H9 (cell line): Measurements from ENCODE around the gene C1orf21. TPM values are rescaled to one million over a fixed set of nuclear protein-coding genes. Genes with fewer than 3 reads are reported as not detected.

Experiments
- DNase-seq: peaks from one replicate; pipeline ENCODE4 v3.0.0-alpha.2; 2017
- H2AFZ ChIP-seq: one replicate; pipeline ENCODE4 v1.6.1; 2013; ENCODE audit warnings: mild to moderate bottlenecking, low read length, control low read depth, moderate library complexity
- H2AK5ac ChIP-seq: 2 replicates; pipeline ENCODE4 v1.6.1; 2013; ENCODE audit warnings: low read length, control low read depth, mixed read lengths; ENCODE audit not compliant: insufficient read length
- H2BK120ac ChIP-seq: one replicate; pipeline ENCODE4 v1.6.1; 2013; ENCODE audit warnings: low read depth, mild to moderate bottlenecking, low read length, control low read depth, inconsistent platforms; ENCODE audit not compliant: poor library complexity, severe bottlenecking
- H2BK12ac ChIP-seq: 2 replicates; pipeline ENCODE4 v1.6.1; 2013; ENCODE audit warnings: low read length, control low read depth, mixed read lengths, low read depth; ENCODE audit not compliant: insufficient read length
- H2BK15ac ChIP-seq: 2 replicates; pipeline ENCODE4 v1.6.1; 2013; ENCODE audit warnings: low read depth, low read length, control low read depth
- H2BK20ac ChIP-seq: one replicate; pipeline ENCODE4 v1.6.1; 2013; ENCODE audit warnings: low read depth, mild to moderate bottlenecking, low read length, control low read depth, inconsistent platforms; ENCODE audit not compliant: poor library complexity, severe bottlenecking
- H2BK5ac ChIP-seq: 2 replicates; pipeline ENCODE4 v1.6.1; 2013; ENCODE audit warnings: low read length, control low read depth, mixed read lengths; ENCODE audit not compliant: insufficient read length
- H3K14ac ChIP-seq: 2 replicates; pipeline ENCODE4 v1.6.1; 2013; ENCODE audit warnings: low read length, control low read depth; ENCODE audit not compliant: insufficient read depth
- H3K18ac ChIP-seq: 2 replicates; pipeline ENCODE4 v1.6.1; 2013; ENCODE audit warnings: low read depth, mild to moderate bottlenecking, mixed read lengths, low read length, control low read depth; ENCODE audit not compliant: insufficient read length
- H3K23ac ChIP-seq: 2 replicates; pipeline ENCODE4 v1.6.1; 2013; ENCODE audit warnings: low read length, control low read depth, mixed read lengths, low read depth; ENCODE audit not compliant: insufficient read length
- H3K23me2 ChIP-seq: 2 replicates; pipeline ENCODE4 v1.6.1; 2013; ENCODE audit warnings: low read depth, mild to moderate bottlenecking, mixed read lengths, low read length, control low read depth; ENCODE audit not compliant: insufficient read length, poor library complexity, severe bottlenecking
- H3K27ac ChIP-seq: 2 replicates; pipeline ENCODE4 v1.5.1; 2013; ENCODE audit warnings: low read length, control low read depth, mixed read lengths, low read depth; ENCODE audit not compliant: insufficient read length
- H3K27me3 ChIP-seq: 2 replicates; pipeline ENCODE4 v1.6.1; 2013; ENCODE audit warnings: low read length, control low read depth, inconsistent platforms; ENCODE audit not compliant: insufficient read depth
- H3K4ac ChIP-seq: 2 replicates; pipeline ENCODE4 v1.6.1; 2013; ENCODE audit warnings: low read depth, mild to moderate bottlenecking, control low read depth, inconsistent platforms, low read length, moderate library complexity
- H3K4me1 ChIP-seq: 2 replicates; pipeline ENCODE4 v1.6.1; 2013; ENCODE audit warnings: low read length, control low read depth, inconsistent platforms; ENCODE audit not compliant: insufficient read depth
- H3K4me2 ChIP-seq: 2 replicates; pipeline ENCODE4 v1.6.1; 2013; ENCODE audit warnings: low read length, control low read depth, mixed read lengths; ENCODE audit not compliant: insufficient read length, insufficient read depth
- H3K56ac ChIP-seq: 2 replicates; pipeline ENCODE4 v1.6.1; 2013; ENCODE audit warnings: low read depth, mild to moderate bottlenecking, mixed read lengths, low read length, control low read depth; ENCODE audit not compliant: insufficient read length
- H3K79me1 ChIP-seq: 2 replicates; pipeline ENCODE4 v1.6.1; 2013; ENCODE audit warnings: low read depth, mild to moderate bottlenecking, moderate library complexity, low read length, control low read depth, inconsistent platforms; ENCODE audit not compliant: insufficient read depth, poor library complexity, severe bottlenecking
- H3K79me2 ChIP-seq: 2 replicates; pipeline ENCODE4 v1.6.1; 2013; ENCODE audit warnings: low read length, control low read depth, inconsistent platforms; ENCODE audit not compliant: insufficient read depth
- H3K9ac ChIP-seq: 2 replicates; pipeline ENCODE4 v1.6.1; 2013; ENCODE audit warnings: low read length, control low read depth, mixed read lengths; ENCODE audit not compliant: insufficient read length; ENCODE audit errors: extremely low read depth
- H3K9me3 ChIP-seq: one replicate; pipeline ENCODE4 v1.6.1; 2013; ENCODE audit warnings: low read depth, low read length, inconsistent platforms; ENCODE audit not compliant: control insufficient read depth
- H3T11ph ChIP-seq: one replicate; pipeline ENCODE4 v1.6.1; 2013; ENCODE audit warnings: mild to moderate bottlenecking, low read length, control low read depth, inconsistent platforms
- H4K20me1 ChIP-seq: one replicate; pipeline ENCODE4 v1.6.1; 2013; ENCODE audit not compliant: control insufficient read depth, insufficient read length, insufficient read depth
- H4K5ac ChIP-seq: 2 replicates; pipeline ENCODE4 v1.6.1; 2013; ENCODE audit warnings: low read depth, mild to moderate bottlenecking, mixed read lengths, low read length, control low read depth; ENCODE audit not compliant: insufficient read length
- H4K8ac ChIP-seq: replicated peaks from 2 replicates; pipeline ENCODE4 v1.6.1; 2013; ENCODE audit warnings: low read length, control low read depth, mixed read lengths, low read depth; ENCODE audit not compliant: insufficient read length
- H4K91ac ChIP-seq: 2 replicates; pipeline ENCODE4 v1.6.1; 2013; ENCODE audit warnings: low read depth, mild to moderate bottlenecking, moderate library complexity, mixed read lengths, low read length, control low read depth; ENCODE audit not compliant: insufficient read length
- H3K27ac Mint-ChIP-seq, 3 experiments: 2 replicates in 2 of 3; 3 replicates in 1 of 3; pipeline ENCODE4 v1.8.0; 2020 to 2021; ENCODE audit warnings: mixed read lengths in 3 of 3, mild to moderate bottlenecking in 1 of 3, moderate library complexity in 1 of 3
- H3K27me3 Mint-ChIP-seq: 2 replicates; pipeline ENCODE4 v1.8.0; 2021; ENCODE audit warnings: low read depth, mild to moderate bottlenecking, moderate library complexity, mixed read lengths
- H3K36me3 Mint-ChIP-seq, 3 experiments: 2 replicates in 2 of 3; 3 replicates in 1 of 3; pipeline ENCODE4 v1.8.0; 2020 to 2021; ENCODE audit warnings: low read depth in 3 of 3, mixed read lengths in 3 of 3; ENCODE audit not compliant: insufficient read depth in 1 of 3
- H3K4me1 Mint-ChIP-seq, 2 experiments: 2 replicates each; pipeline ENCODE4 v1.8.0; 2020; ENCODE audit warnings: mixed read lengths in 2 of 2
- H3K4me3 Mint-ChIP-seq, 2 experiments: 2 replicates in 1 of 2; 3 replicates in 1 of 2; pipeline ENCODE4 v1.8.0; 2020 to 2021; ENCODE audit warnings: mild to moderate bottlenecking in 2 of 2, mixed read lengths in 2 of 2, moderate library complexity in 1 of 2
- H3K9me3 Mint-ChIP-seq, 2 experiments: 2 replicates in 1 of 2; 3 replicates in 1 of 2; pipeline ENCODE4 v1.8.0; 2020; ENCODE audit warnings: mild to moderate bottlenecking in 2 of 2, mixed read lengths in 2 of 2, moderate library complexity in 1 of 2
- CTCF ChIP-seq: fragments of 200-600 bp; sonication (generic); conservative IDR thresholded peaks from 3 replicates; pipeline ENCODE4 v1.8.0; 2021; ENCODE audit warnings: antibody characterized with exemption, mild to moderate bottlenecking
- WGBS: extraction: QIAGEN DNeasy Blood & Tissue Kit; methylation state at CpG from one replicate; pipeline ENCODE4 v1.1.7; 2013; ENCODE audit warnings: missing lambda C conversion rate, low lambda C conversion rate, mixed read lengths; ENCODE audit not compliant: insufficient read length; ENCODE audit errors: extremely low coverage; 5-methylcytosine and 5-hydroxymethylcytosine counted together
- total RNA-seq: library from RNA; stranded (reverse); gene quantifications from 2 replicates; pipeline ENCODE4 v1.2.1, GENCODE V29; 2021

Gene C1orf21
- total RNA-seq, 1 experiment from 2014 or later, result 36.0 TPM

- no peak overlapping the region for H3T11ph ChIP-seq
- no peak overlapping the region for H3K18ac ChIP-seq
- H2AK5ac ChIP-seq, result no peak overlapping the region
- H3K27ac ChIP-seq, result no peak overlapping the region
- no peak overlapping the region for H2BK12ac ChIP-seq
- no peaks in the 10 kb centered on the region for H3K27me3 Mint-ChIP-seq
- no peak overlapping the region for H4K5ac ChIP-seq
- no peak overlapping the region for H3K56ac ChIP-seq
- no peak overlapping the region for H2BK20ac ChIP-seq
- no peak overlapping the region for H3K23ac ChIP-seq
- TF ChIP-seq CTCF, result no peak
- peaks cover 10 to 12% of the 10 kb centered on the region in 2 experiments; a peak in 4 of 5 replicates for H3K9me3 Mint-ChIP-seq
- no peaks in the 10 kb centered on the region for H4K20me1 ChIP-seq
- H2AFZ ChIP-seq, result no peak overlapping the region
- no peak overlapping the region for H4K8ac ChIP-seq
- WGBS, result no CpG with 5 or more reads among the region's 8 CpGs
- H3K14ac ChIP-seq, result no peak overlapping the region
- no peaks in the 10 kb centered on the region for H3K9me3 ChIP-seq
- H3K9ac ChIP-seq, result no peak overlapping the region
- H3K27me3 ChIP-seq, result no peaks in the 10 kb centered on the region
- H3K79me1 ChIP-seq, result no peaks in the 10 kb centered on the region
- H3K4me2 ChIP-seq, result no peak overlapping the region
- H3K27ac Mint-ChIP-seq, result no peak overlapping the region
- H3K4me1 Mint-ChIP-seq, result peaks cover 6 to 11% of the 10 kb centered on the region in 2 experiments; a peak in 3 of 4 replicates
- no peaks in the 10 kb centered on the region for H3K4me1 ChIP-seq
- H2BK120ac ChIP-seq, result no peak overlapping the region
- H2BK15ac ChIP-seq, result no peak overlapping the region
- DNase-seq, result no peak
- H3K36me3 Mint-ChIP-seq, result peaks cover 19 to 61% (median 23%) of the 10 kb centered on the region in 3 experiments
- H3K79me2 ChIP-seq, result no peaks in the 10 kb centered on the region
- H4K91ac ChIP-seq, result no peak overlapping the region
- no peak overlapping the region for H3K4me3 Mint-ChIP-seq
- no peak overlapping the region for H3K4ac ChIP-seq
- H3K23me2 ChIP-seq, result no peaks in the 10 kb centered on the region
- H2BK5ac ChIP-seq, result no peak overlapping the region
Observed at GRCh38 chr1:184536246-184536985, 149.6 kb downstream of the C1orf21 start.
